WTC11 (cell line): Measurements from ENCODE around the gene MYO18B. TPM values are rescaled to one million over a fixed set of nuclear protein-coding genes. Genes with fewer than 3 reads are reported as not detected.

Experiments
- ATAC-seq: fragments of 200-7000 bp; cut with Tn5 transposase; 2 replicates; pipeline ENCODE4 v1.10.0; 2021; ENCODE audit warnings: mild to moderate bottlenecking, moderate library complexity
- CTCF ChIA-PET: fragments of 300-600 bp; sonication (Branson Sonifier 250); formaldehyde crosslinking; loops from one replicate; lab custom pipeline; 2021; ENCODE audit warnings: antibody characterized with exemption; lab: Charles Lee
- POLR2A ChIA-PET: fragments of 350-600 bp; sonication (Branson Sonifier 250); formaldehyde crosslinking; loops from one replicate; lab custom pipeline; 2021; ENCODE audit warnings: antibody characterized with exemption; lab: Charles Lee
- DNase-seq: peaks from one replicate; pipeline ENCODE4 v3.0.0; 2021; ENCODE audit warnings: low spot score
- H3K27ac Mint-ChIP-seq: 2 replicates; pipeline ENCODE4 v1.8.0; 2021; ENCODE audit warnings: mixed read lengths
- H3K27me3 Mint-ChIP-seq: 2 replicates; pipeline ENCODE4 v1.8.0; 2021; ENCODE audit warnings: low read depth, mild to moderate bottlenecking, moderate library complexity, mixed read lengths
- H3K36me3 Mint-ChIP-seq: 2 replicates; pipeline ENCODE4 v1.8.0; 2021; ENCODE audit warnings: mixed read lengths
- H3K4me1 Mint-ChIP-seq: 2 replicates; pipeline ENCODE4 v1.8.0; 2022; ENCODE audit warnings: mixed read lengths
- H3K4me3 Mint-ChIP-seq: 2 replicates; pipeline ENCODE4 v1.8.0; 2021; ENCODE audit warnings: mild to moderate bottlenecking, moderate library complexity, mixed read lengths
- H3K9me3 Mint-ChIP-seq: 2 replicates; pipeline ENCODE4 v1.8.0; 2021; ENCODE audit warnings: mixed read lengths
- GRHL2 ChIP-seq: fragments of 250-450 bp; sonication (Bioruptor Pico); IDR thresholded peaks from 2 replicates; pipeline ENCODE4 v1.8.0; 2022; ENCODE audit warnings: mild to moderate bottlenecking, moderate library complexity; ENCODE audit not compliant: insufficient replicate concordance, severe bottlenecking
- JAZF1 ChIP-seq: fragments of 250-450 bp; sonication (Bioruptor Pico); IDR thresholded peaks from 2 replicates; pipeline ENCODE4 v1.9.0; 2021; ENCODE audit warnings: moderate library complexity, mild to moderate bottlenecking, inconsistent platforms
- NFATC4 ChIP-seq: fragments of 250-450 bp; sonication (Bioruptor Pico); IDR thresholded peaks from 2 replicates; pipeline ENCODE4 v1.9.0; 2021; ENCODE audit warnings: mild to moderate bottlenecking
- SP1 ChIP-seq: sonication (generic); formaldehyde crosslinking; conservative IDR thresholded peaks from 2 replicates; pipeline ENCODE4 v1.8.1; 2022; ENCODE audit warnings: missing genetic modification reagents
- TCF7 ChIP-seq: sonication (generic); formaldehyde crosslinking; IDR thresholded peaks from 2 replicates; pipeline ENCODE4 v1.8.0; 2022; ENCODE audit warnings: mild to moderate bottlenecking, low read depth, missing genetic modification reagents, moderate library complexity
- ZNF138 ChIP-seq: sonication (generic); formaldehyde crosslinking; conservative IDR thresholded peaks from 2 replicates; pipeline ENCODE4 v1.8.1; 2022; ENCODE audit warnings: mild to moderate bottlenecking, moderate library complexity, missing genetic modification reagents
- ZNF232 ChIP-seq: sonication (generic); formaldehyde crosslinking; IDR thresholded peaks from 2 replicates; pipeline ENCODE4 v1.8.0; 2022; ENCODE audit warnings: mild to moderate bottlenecking, missing genetic modification reagents
- ZNF317 ChIP-seq: sonication (generic); formaldehyde crosslinking; IDR thresholded peaks from 2 replicates; pipeline ENCODE4 v1.8.1; 2023; ENCODE audit warnings: low read depth, mild to moderate bottlenecking, moderate library complexity, missing genetic modification reagents, borderline replicate concordance
- ZNF396 ChIP-seq: fragments of 250-450 bp; sonication (Bioruptor Pico); IDR thresholded peaks from 2 replicates; pipeline ENCODE4 v1.8.0; 2021; ENCODE audit warnings: mild to moderate bottlenecking, moderate library complexity, borderline replicate concordance
- ZNF416 ChIP-seq: fragments of 250-450 bp; sonication (Bioruptor Pico); IDR thresholded peaks from 2 replicates; pipeline ENCODE4 v1.9.0; 2021; ENCODE audit warnings: mild to moderate bottlenecking, inconsistent platforms
- total RNA-seq: library from RNA; stranded (reverse); gene quantifications from 3 replicates; pipeline ENCODE4 v1.2.3, GENCODE V29; 2021
- TF ChIP-seq, protein P1 (sequence below): sonication (generic); formaldehyde crosslinking; IDR thresholded peaks from 2 replicates; pipeline ENCODE4 v1.8.0; 2022; ENCODE audit warnings: mild to moderate bottlenecking, missing genetic modification reagents
- TF ChIP-seq, protein P2 (sequence below): fragments of 250-450 bp; sonication (Bioruptor Pico); IDR thresholded peaks from 2 replicates; pipeline ENCODE4 v1.9.0; 2021; ENCODE audit warnings: mild to moderate bottlenecking
- TF ChIP-seq, protein P3 (sequence below): sonication (generic); formaldehyde crosslinking; IDR thresholded peaks from 2 replicates; pipeline ENCODE4 v1.8.1; 2023; ENCODE audit warnings: mild to moderate bottlenecking, missing genetic modification reagents
- TF ChIP-seq, protein P4 (sequence below): sonication (generic); formaldehyde crosslinking; IDR thresholded peaks from 2 replicates; pipeline ENCODE4 v1.8.0; 2023; ENCODE audit warnings: missing genetic modification reagents, mild to moderate bottlenecking, borderline replicate concordance
- TF ChIP-seq, protein P5 (sequence below): fragments of 250-450 bp; sonication (Bioruptor Pico); IDR thresholded peaks from 2 replicates; pipeline ENCODE4 v1.9.0; 2021; ENCODE audit warnings: mild to moderate bottlenecking

Gene MYO18B
- total RNA-seq, 1 experiment from 2014 or later, result 0.96 TPM

DNA sequence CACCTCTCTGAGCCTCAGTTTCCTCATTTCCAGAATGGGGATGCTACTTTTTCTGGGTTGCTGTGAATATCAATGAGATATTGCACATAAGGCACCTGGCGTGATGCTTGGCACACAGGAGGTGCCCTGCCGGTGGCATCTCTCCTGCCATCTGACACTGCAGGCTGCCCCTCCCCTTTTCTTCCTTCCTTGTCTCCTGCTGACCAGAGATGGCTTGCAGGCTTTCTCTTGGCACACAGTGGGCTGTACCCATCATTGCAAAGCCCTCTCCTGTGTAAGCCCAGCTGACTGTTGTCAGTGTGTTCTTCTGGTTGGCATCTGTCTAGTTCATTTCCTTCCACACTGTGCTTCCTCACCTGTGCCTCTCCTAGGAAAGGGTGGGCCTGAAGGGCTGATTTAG lies 91.7 kb downstream of the MYO18B start:
- ATAC-seq (no peak), DNase-seq (no peak)
- Mint-ChIP-seq H3K27ac (no peak overlapping the region), H3K4me3 (no peak overlapping the region), H3K4me1 (no peaks in the 10 kb centered on the region), H3K9me3 (peaks cover 5% of the 10 kb centered on the region; the same call in 1 of the 2 replicates), H3K36me3 (no peaks in the 10 kb centered on the region), H3K27me3 (peaks cover 3% of the 10 kb centered on the region)
- CTCF ChIA-PET, result no interaction called here
- no peak for TF ChIP-seq ZNF317
- TF ChIP-seq, protein P1, sequence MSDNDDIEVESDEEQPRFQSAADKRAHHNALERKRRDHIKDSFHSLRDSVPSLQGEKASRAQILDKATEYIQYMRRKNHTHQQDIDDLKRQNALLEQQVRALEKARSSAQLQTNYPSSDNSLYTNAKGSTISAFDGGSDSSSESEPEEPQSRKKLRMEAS (CRISPR knock-in tag), result no peak
- no peak for TF ChIP-seq ZNF416 (CRISPR knock-in tag)
- no peak for TF ChIP-seq ZNF138 (CRISPR knock-in tag)
- no peak for TF ChIP-seq GRHL2 (CRISPR knock-in tag)
- TF ChIP-seq, protein P2, sequence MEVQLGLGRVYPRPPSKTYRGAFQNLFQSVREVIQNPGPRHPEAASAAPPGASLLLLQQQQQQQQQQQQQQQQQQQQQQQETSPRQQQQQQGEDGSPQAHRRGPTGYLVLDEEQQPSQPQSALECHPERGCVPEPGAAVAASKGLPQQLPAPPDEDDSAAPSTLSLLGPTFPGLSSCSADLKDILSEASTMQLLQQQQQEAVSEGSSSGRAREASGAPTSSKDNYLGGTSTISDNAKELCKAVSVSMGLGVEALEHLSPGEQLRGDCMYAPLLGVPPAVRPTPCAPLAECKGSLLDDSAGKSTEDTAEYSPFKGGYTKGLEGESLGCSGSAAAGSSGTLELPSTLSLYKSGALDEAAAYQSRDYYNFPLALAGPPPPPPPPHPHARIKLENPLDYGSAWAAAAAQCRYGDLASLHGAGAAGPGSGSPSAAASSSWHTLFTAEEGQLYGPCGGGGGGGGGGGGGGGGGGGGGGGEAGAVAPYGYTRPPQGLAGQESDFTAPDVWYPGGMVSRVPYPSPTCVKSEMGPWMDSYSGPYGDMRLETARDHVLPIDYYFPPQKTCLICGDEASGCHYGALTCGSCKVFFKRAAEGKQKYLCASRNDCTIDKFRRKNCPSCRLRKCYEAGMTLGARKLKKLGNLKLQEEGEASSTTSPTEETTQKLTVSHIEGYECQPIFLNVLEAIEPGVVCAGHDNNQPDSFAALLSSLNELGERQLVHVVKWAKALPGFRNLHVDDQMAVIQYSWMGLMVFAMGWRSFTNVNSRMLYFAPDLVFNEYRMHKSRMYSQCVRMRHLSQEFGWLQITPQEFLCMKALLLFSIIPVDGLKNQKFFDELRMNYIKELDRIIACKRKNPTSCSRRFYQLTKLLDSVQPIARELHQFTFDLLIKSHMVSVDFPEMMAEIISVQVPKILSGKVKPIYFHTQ (CRISPR knock-in tag), result no peak
- no peak for TF ChIP-seq NFATC4 (CRISPR knock-in tag)
- TF ChIP-seq, protein P3, sequence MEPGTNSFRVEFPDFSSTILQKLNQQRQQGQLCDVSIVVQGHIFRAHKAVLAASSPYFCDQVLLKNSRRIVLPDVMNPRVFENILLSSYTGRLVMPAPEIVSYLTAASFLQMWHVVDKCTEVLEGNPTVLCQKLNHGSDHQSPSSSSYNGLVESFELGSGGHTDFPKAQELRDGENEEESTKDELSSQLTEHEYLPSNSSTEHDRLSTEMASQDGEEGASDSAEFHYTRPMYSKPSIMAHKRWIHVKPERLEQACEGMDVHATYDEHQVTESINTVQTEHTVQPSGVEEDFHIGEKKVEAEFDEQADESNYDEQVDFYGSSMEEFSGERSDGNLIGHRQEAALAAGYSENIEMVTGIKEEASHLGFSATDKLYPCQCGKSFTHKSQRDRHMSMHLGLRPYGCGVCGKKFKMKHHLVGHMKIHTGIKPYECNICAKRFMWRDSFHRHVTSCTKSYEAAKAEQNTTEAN (CRISPR knock-in tag), result no peak
- TF ChIP-seq, protein P4, sequence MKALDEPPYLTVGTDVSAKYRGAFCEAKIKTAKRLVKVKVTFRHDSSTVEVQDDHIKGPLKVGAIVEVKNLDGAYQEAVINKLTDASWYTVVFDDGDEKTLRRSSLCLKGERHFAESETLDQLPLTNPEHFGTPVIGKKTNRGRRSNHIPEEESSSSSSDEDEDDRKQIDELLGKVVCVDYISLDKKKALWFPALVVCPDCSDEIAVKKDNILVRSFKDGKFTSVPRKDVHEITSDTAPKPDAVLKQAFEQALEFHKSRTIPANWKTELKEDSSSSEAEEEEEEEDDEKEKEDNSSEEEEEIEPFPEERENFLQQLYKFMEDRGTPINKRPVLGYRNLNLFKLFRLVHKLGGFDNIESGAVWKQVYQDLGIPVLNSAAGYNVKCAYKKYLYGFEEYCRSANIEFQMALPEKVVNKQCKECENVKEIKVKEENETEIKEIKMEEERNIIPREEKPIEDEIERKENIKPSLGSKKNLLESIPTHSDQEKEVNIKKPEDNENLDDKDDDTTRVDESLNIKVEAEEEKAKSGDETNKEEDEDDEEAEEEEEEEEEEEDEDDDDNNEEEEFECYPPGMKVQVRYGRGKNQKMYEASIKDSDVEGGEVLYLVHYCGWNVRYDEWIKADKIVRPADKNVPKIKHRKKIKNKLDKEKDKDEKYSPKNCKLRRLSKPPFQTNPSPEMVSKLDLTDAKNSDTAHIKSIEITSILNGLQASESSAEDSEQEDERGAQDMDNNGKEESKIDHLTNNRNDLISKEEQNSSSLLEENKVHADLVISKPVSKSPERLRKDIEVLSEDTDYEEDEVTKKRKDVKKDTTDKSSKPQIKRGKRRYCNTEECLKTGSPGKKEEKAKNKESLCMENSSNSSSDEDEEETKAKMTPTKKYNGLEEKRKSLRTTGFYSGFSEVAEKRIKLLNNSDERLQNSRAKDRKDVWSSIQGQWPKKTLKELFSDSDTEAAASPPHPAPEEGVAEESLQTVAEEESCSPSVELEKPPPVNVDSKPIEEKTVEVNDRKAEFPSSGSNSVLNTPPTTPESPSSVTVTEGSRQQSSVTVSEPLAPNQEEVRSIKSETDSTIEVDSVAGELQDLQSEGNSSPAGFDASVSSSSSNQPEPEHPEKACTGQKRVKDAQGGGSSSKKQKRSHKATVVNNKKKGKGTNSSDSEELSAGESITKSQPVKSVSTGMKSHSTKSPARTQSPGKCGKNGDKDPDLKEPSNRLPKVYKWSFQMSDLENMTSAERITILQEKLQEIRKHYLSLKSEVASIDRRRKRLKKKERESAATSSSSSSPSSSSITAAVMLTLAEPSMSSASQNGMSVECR, result no peak
- TF ChIP-seq, protein P5, sequence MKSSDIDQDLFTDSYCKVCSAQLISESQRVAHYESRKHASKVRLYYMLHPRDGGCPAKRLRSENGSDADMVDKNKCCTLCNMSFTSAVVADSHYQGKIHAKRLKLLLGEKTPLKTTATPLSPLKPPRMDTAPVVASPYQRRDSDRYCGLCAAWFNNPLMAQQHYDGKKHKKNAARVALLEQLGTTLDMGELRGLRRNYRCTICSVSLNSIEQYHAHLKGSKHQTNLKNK (CRISPR knock-in tag), result no peak
- TF ChIP-seq SP1 (CRISPR knock-in tag), result no peak
- TF ChIP-seq ZNF232 (CRISPR knock-in tag), result no peak
- POLR2A ChIA-PET, result no interaction called here

DNA sequence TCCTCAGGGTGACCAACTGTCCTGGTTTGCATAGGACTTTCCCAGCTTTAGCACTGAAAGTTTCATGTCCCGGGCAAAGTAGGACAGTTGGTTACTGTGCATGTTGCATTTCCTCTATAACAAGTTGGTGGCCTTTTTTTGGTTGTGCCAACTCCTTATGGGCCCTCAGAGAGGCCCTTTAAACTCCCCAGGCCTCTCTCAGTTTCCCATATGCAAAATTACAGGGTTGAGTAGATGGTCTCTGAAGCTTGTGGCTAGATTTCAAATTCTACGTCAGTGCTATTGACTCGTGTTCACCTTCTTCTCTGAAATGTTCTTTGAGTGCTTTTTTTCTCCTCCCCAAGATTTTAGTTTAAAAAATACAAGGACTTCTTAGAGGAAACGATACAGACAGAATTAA lies 92.5 kb downstream of the MYO18B start:
- POLR2A ChIA-PET, result no interaction called here
- no peak for ATAC-seq
- no peak for TF ChIP-seq ZNF396 (CRISPR knock-in tag)
- TF ChIP-seq TCF7, result no peak
- TF ChIP-seq, protein P3 (CRISPR knock-in tag), result no peak
- TF ChIP-seq JAZF1 (CRISPR knock-in tag), result no peak
- TF ChIP-seq, all 79 proteins: peak for 0
- Mint-ChIP-seq H3K27me3 (peaks cover 3% of the 10 kb centered on the region), H3K4me1 (no peaks in the 10 kb centered on the region), H3K36me3 (no peaks in the 10 kb centered on the region), H3K9me3 (peaks cover 5% of the 10 kb centered on the region; the same call in 1 of the 2 replicates), H3K4me3 (no peak overlapping the region), H3K27ac (no peak overlapping the region)
- CTCF ChIA-PET, result no interaction called here
- DNase-seq, result no peak
